Activated CD4-positive, alpha-beta T cell treated with anti-CD3 and anti-CD28 coated beads, Interleukin-2, amount 10 ng/mL, durations not matched to agents 7 days and 5 days (primary cell): ENCODE measurements around the gene EXOC4. TPM values are rescaled to one million over a fixed set of nuclear protein-coding genes. Genes with fewer than 3 reads are reported as not detected.

Experiments used
- CTCF ChIA-PET: fragments of 350-600 bp; sonication (Branson Sonifier 250); formaldehyde crosslinking; loops from one replicate; lab custom pipeline; 2021; ENCODE audit warnings: antibody characterized with exemption; lab: Charles Lee
- POLR2A ChIA-PET: fragments of 350-600 bp; sonication (Branson Sonifier 250); formaldehyde crosslinking; loops from one replicate; lab custom pipeline; 2021; ENCODE audit warnings: antibody characterized with exemption; lab: Charles Lee
- DNase-seq: peaks from one replicate; pipeline ENCODE4 v3.0.0-alpha.2; 2020
- H3K27ac Mint-ChIP-seq: one replicate; pipeline ENCODE4 v1.8.0; 2021; ENCODE audit warnings: mild to moderate bottlenecking, moderate library complexity, mixed read lengths
- H3K27me3 Mint-ChIP-seq: one replicate; pipeline ENCODE4 v1.8.0; 2021; ENCODE audit warnings: mixed read lengths
- H3K36me3 Mint-ChIP-seq: one replicate; pipeline ENCODE4 v1.8.0; 2021; ENCODE audit warnings: low read depth, mixed read lengths
- H3K4me1 Mint-ChIP-seq: one replicate; pipeline ENCODE4 v1.8.0; 2021; ENCODE audit warnings: mixed read lengths
- H3K4me3 Mint-ChIP-seq: one replicate; pipeline ENCODE4 v1.8.0; 2021; ENCODE audit warnings: mild to moderate bottlenecking, moderate library complexity, mixed read lengths
- H3K9me3 Mint-ChIP-seq: one replicate; pipeline ENCODE4 v1.8.0; 2021; ENCODE audit warnings: mixed read lengths
- total RNA-seq, 2 experiments: library from RNA; stranded (reverse); gene quantifications; one replicate each; pipeline ENCODE4 v1.2.3, GENCODE V29; 2021

The EXOC4 gene
- total RNA-seq, 2 experiments from 2014 or later: 76.7 to 84.6 TPM

DNA sequence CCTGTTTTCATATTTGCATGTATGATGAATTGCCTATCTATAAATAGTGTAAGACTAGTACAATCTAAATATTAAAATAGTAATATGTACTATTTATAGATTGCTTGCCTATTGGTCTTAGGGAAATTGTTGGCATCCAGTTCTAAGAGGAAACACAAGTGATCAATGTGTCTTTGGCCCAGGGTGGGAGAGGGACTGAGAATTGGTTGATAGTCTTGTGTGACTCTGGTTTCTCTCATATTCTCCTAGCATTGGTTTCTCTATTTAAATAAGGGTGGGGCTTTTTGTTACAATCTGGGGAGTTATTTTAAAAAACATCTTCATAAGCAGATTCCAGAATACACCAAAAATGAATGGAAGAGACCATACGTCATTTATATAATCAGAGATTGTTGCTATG lies 250.1 kb downstream of the EXOC4 start:
- Mint-ChIP-seq H3K4me3 (no peak overlapping the region), H3K9me3 (peaks cover 3% of the 10 kb centered on the region), H3K27ac (no peak overlapping the region), H3K4me1 (no peaks in the 10 kb centered on the region), H3K36me3 (no peaks in the 10 kb centered on the region), H3K27me3 (no peaks in the 10 kb centered on the region)
- ChIA-PET CTCF (no interaction called here), POLR2A (no interaction called here)
- DNase-seq: no peak

DNA sequence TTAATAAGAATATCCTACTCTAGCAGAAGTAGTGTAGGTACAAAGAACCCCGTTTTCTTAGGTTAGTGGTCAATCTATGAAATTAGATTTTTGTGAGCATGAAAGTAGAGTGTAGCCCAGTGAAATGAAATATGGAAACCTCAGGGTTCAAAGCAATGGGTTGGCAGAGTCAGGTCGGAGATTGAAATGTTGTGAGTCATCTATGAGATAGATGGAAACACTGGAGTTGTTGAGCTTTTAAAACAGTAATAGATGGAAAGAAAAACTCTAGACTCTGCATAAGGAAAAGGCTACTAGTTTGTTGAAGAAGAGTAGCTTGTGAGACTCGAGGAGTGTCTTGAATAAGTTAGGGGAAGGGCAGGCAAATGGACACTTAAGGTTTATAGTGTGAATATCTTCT lies 251.9 kb downstream of the EXOC4 start:
- CTCF ChIA-PET: no interaction called here
- H3K9me3 Mint-ChIP-seq: no peaks in the 10 kb centered on the region
- DNase-seq: no peak
- no peaks in the 10 kb centered on the region for H3K4me1 Mint-ChIP-seq
- H3K4me3 Mint-ChIP-seq: no peak overlapping the region
- H3K27ac Mint-ChIP-seq: no peak overlapping the region
- POLR2A ChIA-PET: no interaction called here
- no peaks in the 10 kb centered on the region for H3K27me3 Mint-ChIP-seq
- no peaks in the 10 kb centered on the region for H3K36me3 Mint-ChIP-seq

DNA sequence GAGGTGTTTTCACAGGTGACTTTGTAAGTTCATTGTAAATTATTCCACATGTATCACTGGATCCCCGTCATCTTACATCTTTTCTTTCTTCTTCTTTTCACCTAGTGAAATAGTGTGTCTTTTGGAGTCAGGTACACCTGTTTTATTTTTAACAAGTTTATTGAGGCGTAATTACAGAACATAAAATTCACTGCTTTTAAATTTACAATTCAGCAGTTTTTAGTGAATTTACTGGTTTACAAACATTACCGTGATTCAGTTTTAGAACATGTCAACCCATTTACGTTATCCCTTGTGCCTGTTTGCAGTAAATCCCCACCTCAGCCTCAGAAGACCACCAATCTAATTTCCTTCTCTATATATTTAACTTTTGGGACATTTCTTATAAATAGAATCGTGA lies 256.9 kb downstream of the EXOC4 start:
- ChIA-PET CTCF (interaction anchor here (0.6 kb wide), 1 partner anchor 927 kb away, joined by 3 read pairs; no protein-coding TSS in a partner anchor), POLR2A (no interaction called here)
- no peak for DNase-seq
- H3K27me3 Mint-ChIP-seq: no peaks in the 10 kb centered on the region
- no peaks in the 10 kb centered on the region for H3K4me1 Mint-ChIP-seq
- H3K36me3 Mint-ChIP-seq: no peaks in the 10 kb centered on the region
- no peak overlapping the region for H3K4me3 Mint-ChIP-seq
- peaks cover 3% of the 10 kb centered on the region for H3K9me3 Mint-ChIP-seq
- H3K27ac Mint-ChIP-seq: no peak overlapping the region

DNA sequence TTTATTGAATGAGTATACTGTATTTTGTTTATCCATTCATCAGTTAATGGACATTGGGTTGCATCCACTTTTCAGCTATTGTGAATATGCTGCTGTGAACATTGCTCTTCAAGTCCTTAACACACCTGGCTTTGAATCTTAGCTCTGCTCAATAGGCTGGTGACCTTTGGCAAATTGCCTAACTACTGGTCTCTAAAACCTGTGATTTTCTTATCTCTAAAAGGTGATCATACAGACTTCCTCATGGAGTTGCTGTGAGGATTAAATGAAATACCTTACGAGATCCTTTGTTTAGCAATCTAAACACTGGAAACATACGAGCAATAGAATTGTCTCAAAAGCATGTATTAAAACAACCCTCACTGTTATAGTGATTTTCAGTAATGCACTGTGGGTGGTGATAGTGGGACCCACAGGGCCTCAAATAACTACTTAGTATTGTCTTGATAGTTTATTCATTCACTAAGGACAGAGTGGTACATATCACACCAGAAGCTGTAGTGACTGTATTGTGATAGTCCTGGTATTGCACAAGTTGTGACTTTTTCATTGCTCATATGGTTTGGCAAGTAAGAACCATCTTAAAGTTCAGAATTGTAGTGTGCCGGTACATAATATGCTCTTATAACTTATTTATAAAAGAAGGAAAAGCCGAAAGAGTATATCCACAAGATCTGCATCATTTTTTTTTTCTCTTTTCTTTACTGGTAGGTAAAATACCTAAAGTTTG lies 257.6 kb downstream of the EXOC4 start:
- POLR2A ChIA-PET: no interaction called here
- CTCF ChIA-PET: no interaction called here
- H3K4me3 Mint-ChIP-seq: no peak overlapping the region

DNA sequence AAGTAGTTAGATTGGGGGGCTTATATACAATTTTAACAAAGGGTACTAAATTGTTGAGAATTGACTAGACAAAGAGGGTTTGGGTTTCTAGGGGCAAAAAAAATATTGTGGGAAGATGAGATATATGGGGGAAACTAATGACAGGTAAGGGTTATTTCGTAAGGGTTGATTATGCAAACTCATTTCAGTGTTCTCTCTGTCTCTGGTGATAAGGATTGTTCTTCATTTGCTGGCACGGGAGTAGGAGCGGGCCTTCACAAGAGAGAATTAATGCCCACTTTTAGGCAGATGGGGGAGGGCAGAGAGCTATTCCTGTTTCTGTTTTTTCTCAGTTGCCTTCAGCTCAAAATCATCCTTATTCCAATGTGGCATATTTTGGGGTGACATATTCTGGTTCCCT lies 258.4 kb downstream of the EXOC4 start:
- Mint-ChIP-seq H3K4me1 (no peaks in the 10 kb centered on the region), H3K27me3 (no peaks in the 10 kb centered on the region), H3K9me3 (peaks cover 3% of the 10 kb centered on the region), H3K27ac (no peak overlapping the region), H3K4me3 (no peak overlapping the region), H3K36me3 (peaks cover under 1% of the 10 kb centered on the region)
- ChIA-PET POLR2A (no interaction called here), CTCF (no interaction called here)
- no peak for DNase-seq

More for the DNA sequence above, 257.6 kb downstream of the EXOC4 start:
- no peaks in the 10 kb centered on the region for H3K36me3 Mint-ChIP-seq
- H3K9me3 Mint-ChIP-seq: peaks cover 3% of the 10 kb centered on the region
- DNase-seq: no peak
- no peak overlapping the region for H3K27ac Mint-ChIP-seq
- no peaks in the 10 kb centered on the region for H3K4me1 Mint-ChIP-seq
- no peaks in the 10 kb centered on the region for H3K27me3 Mint-ChIP-seq

DNA sequence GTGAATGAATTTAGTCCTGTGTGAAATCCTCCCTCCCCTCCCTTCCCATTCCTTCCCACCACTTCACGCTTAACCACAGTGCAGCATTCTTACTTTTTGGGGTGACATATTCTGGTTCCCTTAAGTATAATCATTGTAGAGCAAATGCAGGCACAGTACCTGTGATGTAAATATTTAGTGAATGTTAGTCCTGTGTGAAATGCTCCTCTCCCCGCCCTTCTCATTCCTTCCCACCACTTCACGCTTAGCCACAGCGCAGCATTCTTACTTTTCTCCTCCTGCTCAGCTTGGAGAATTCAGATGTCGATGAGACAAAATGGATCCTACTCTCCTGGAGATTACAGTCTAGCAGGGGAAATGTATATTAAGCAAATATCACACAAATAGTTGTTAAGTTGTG lies 258.8 kb downstream of the EXOC4 start:
- POLR2A ChIA-PET: no interaction called here
- CTCF ChIA-PET: no interaction called here
- peaks cover 2% of the 10 kb centered on the region for H3K36me3 Mint-ChIP-seq
- no peaks in the 10 kb centered on the region for H3K27me3 Mint-ChIP-seq
- H3K4me3 Mint-ChIP-seq: no peak overlapping the region
- no peaks in the 10 kb centered on the region for H3K4me1 Mint-ChIP-seq
- H3K9me3 Mint-ChIP-seq: peaks cover 5% of the 10 kb centered on the region
- DNase-seq: no peak
- H3K27ac Mint-ChIP-seq: no peak overlapping the region

DNA sequence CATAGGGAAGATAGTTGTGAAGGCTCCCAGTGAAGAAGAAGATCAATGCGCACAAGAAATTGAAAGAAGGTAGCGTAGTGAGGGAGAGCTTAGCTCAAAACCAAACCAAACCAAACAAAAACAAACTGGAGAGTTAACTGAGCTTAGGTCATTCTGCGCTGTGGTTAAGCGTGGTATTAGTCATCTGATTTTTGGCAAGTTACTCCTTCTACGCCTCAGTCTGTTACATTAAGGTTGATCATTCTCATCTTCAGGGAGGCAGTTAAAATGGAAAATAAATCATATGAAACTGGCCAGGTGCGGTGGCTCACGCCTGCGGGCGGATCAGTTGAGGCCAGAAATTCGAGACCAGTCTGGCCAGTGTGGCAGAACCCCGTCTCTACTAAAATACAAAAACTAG lies 259.7 kb downstream of the EXOC4 start:
- ChIA-PET CTCF (no interaction called here), POLR2A (no interaction called here)
- no peak overlapping the region for H3K27ac Mint-ChIP-seq
- no peaks in the 10 kb centered on the region for H3K27me3 Mint-ChIP-seq
- peaks cover 5% of the 10 kb centered on the region for H3K9me3 Mint-ChIP-seq
- H3K36me3 Mint-ChIP-seq: peaks cover 4% of the 10 kb centered on the region
- H3K4me3 Mint-ChIP-seq: no peak overlapping the region
- no peak for DNase-seq
- no peaks in the 10 kb centered on the region for H3K4me1 Mint-ChIP-seq

DNA sequence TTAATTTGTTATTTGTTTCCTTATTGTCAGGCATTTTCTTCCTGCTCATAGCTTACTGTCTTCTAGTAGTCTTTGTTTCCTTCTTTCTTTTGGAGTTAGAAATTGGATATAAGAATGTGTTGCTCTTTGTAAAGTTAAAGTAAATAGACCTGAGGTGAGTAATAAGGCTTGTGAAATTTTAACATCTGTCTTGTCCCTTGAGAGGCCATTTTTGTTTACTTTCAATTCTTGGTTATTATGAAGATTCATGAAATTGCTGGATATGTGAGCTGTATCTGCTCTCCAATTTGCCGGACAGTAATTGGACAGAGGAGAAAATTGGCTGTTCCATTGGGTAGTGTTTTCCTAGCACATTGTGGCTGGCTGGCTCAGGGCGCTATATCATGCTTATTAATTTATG lies 260.7 kb downstream of the EXOC4 start:
- H3K36me3 Mint-ChIP-seq: peaks cover 4% of the 10 kb centered on the region
- no peak overlapping the region for H3K27ac Mint-ChIP-seq
- no peaks in the 10 kb centered on the region for H3K4me1 Mint-ChIP-seq
- no peak overlapping the region for H3K4me3 Mint-ChIP-seq
- H3K27me3 Mint-ChIP-seq: no peaks in the 10 kb centered on the region
- ChIA-PET POLR2A (no interaction called here), CTCF (no interaction called here)
- peaks cover 8% of the 10 kb centered on the region for H3K9me3 Mint-ChIP-seq
- DNase-seq: no peak

DNA sequence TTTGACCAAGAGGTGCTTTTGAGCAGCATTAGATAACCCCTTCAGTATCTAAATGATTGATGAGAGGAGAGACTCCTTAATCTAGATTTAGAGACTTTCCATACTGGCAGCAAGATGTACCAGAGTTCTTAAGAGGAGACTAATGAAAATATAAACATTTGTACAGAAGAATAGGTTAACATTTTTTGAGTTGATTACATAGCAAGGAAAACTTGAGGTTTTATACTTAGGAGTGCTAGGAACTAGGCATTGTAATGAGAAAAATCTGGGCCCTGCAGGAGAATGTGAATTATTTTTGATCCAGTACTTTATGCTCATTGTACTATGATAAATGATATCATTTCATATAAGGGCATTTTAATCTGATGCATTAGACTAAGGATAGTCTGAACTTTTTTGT lies 261.7 kb downstream of the EXOC4 start:
- no peaks in the 10 kb centered on the region for H3K27me3 Mint-ChIP-seq
- no peak overlapping the region for H3K27ac Mint-ChIP-seq
- peaks cover 4% of the 10 kb centered on the region for H3K36me3 Mint-ChIP-seq
- ChIA-PET POLR2A (no interaction called here), CTCF (no interaction called here)
- H3K9me3 Mint-ChIP-seq: peaks cover 8% of the 10 kb centered on the region
- H3K4me1 Mint-ChIP-seq: no peaks in the 10 kb centered on the region
- no peak overlapping the region for H3K4me3 Mint-ChIP-seq
- no peak for DNase-seq

DNA sequence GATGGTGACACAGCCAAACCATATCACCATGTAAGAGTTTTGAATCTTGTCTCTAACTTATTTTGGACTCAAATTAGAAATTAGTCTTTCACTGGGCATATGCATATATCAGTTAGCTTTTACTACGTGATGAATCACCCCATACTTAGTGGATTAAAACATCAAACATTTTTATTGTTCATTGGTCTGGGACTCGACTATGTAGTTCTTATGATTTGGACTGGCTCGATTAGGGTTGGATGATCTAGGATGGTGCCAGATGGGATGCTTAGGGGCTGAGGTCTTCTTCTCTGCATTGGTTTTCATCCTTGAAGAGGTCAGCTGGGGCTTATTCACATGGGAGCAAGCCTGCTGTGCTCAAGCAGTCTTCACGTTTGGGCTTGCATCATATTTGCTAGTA lies 264.9 kb downstream of the EXOC4 start:
- no peaks in the 10 kb centered on the region for H3K4me1 Mint-ChIP-seq
- H3K27ac Mint-ChIP-seq: no peak overlapping the region
- H3K27me3 Mint-ChIP-seq: no peaks in the 10 kb centered on the region
- no peak for DNase-seq
- ChIA-PET CTCF (no interaction called here), POLR2A (no interaction called here)
- H3K9me3 Mint-ChIP-seq: peaks cover 5% of the 10 kb centered on the region
- no peak overlapping the region for H3K4me3 Mint-ChIP-seq
- peaks cover 4% of the 10 kb centered on the region for H3K36me3 Mint-ChIP-seq

DNA sequence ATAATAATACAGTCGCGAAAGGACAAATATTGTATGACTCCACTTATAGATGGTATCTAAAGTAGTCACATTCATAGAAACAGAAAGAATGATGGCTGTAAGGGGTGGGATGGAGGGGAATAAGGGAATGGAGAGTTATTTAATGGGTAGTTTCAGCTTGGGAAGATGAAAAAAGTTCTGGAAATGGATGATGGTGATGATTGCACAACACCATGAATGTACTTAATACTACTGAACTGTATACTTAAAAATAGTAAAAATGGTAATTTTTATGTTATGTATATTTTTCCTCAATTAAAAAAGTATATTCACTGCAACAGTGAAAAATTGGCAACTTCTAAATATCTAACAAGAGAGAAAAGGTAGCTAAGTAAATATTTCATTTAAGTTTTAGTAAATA lies 265.8 kb downstream of the EXOC4 start:
- peaks cover 4% of the 10 kb centered on the region for H3K36me3 Mint-ChIP-seq
- ChIA-PET POLR2A (no interaction called here), CTCF (interaction anchor here (0.6 to 0.7 kb wide), 2 partner anchors 7 to 158 kb away, joined by 3 read pairs; no protein-coding TSS in a partner anchor)
- no peak overlapping the region for H3K4me3 Mint-ChIP-seq
- peaks cover 5% of the 10 kb centered on the region for H3K9me3 Mint-ChIP-seq
- no peaks in the 10 kb centered on the region for H3K4me1 Mint-ChIP-seq
- H3K27ac Mint-ChIP-seq: no peak overlapping the region
- H3K27me3 Mint-ChIP-seq: no peaks in the 10 kb centered on the region
- no peak for DNase-seq

DNA sequence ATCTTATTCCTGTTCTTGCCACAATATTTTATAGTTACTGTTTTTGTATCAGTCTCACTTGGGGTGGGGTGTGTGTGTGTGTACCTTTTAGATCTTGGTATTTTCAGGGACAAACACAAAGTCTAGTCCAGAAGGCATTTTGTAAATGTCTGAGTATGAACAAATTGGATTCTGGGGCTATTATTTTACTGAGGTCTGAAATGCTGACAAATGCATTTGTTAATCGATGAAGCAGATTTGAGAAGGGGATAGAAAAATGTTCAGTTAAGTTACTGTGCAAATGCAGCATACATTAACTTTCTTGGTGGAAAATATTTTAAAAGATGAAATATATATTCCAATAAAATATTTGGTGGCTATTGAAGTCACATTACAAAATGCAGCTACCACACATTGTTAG lies 267.4 kb downstream of the EXOC4 start:
- no peaks in the 10 kb centered on the region for H3K27me3 Mint-ChIP-seq
- no peak overlapping the region for H3K27ac Mint-ChIP-seq
- DNase-seq: no peak
- H3K4me3 Mint-ChIP-seq: no peak overlapping the region
- peaks cover 5% of the 10 kb centered on the region for H3K9me3 Mint-ChIP-seq
- ChIA-PET POLR2A (no interaction called here), CTCF (no interaction called here)
- peaks cover 4% of the 10 kb centered on the region for H3K36me3 Mint-ChIP-seq
- H3K4me1 Mint-ChIP-seq: no peaks in the 10 kb centered on the region

DNA sequence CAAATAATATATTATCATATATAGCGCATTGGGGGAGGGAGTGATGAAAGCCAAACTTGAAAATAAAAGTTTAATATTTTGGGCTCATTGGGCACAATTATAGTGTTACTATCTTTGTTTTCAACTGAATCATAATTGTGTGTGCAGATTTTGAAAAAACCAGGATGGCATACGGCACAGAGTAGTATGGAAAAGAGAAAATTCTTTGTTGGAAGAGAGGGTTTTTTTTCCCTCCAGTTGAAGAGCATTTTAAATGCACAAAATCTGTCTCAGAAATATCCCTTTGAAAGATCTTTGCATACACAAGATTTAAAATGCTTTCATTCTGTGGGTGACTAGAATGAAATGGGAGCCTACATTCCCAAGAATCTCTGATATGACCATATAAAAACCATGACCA lies 269.6 kb downstream of the EXOC4 start:
- H3K4me3 Mint-ChIP-seq: no peak overlapping the region
- no peaks in the 10 kb centered on the region for H3K27me3 Mint-ChIP-seq
- ChIA-PET CTCF (interaction anchor here (0.6 kb wide), 1 partner anchor 1767 kb away, joined by 3 read pairs; no protein-coding TSS in a partner anchor), POLR2A (no interaction called here)
- H3K4me1 Mint-ChIP-seq: no peaks in the 10 kb centered on the region
- peaks cover 3% of the 10 kb centered on the region for H3K9me3 Mint-ChIP-seq
- H3K36me3 Mint-ChIP-seq: no peaks in the 10 kb centered on the region
- H3K27ac Mint-ChIP-seq: no peak overlapping the region
- DNase-seq: no peak

DNA sequence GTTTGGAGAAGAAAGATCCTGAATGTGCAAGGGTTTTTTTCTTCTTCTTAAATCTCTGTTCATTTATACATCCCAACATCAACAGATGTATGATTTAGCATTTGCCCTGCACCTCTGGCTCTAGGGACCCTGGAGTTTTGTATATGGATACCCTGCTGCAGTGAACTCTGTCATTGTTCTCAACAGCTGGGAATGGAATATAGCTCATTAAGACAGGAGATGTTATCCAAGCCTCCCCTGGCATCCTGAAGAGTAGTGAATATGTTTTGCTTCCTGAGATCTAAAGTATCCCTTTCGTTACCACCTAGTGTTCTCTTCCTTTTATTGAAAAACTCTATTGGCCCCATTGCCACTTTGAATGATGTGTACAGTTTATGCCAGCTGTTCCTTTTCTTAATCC lies 275.9 kb downstream of the EXOC4 start:
- DNase-seq: no peak
- no peaks in the 10 kb centered on the region for H3K36me3 Mint-ChIP-seq
- no peak overlapping the region for H3K4me3 Mint-ChIP-seq
- no peaks in the 10 kb centered on the region for H3K9me3 Mint-ChIP-seq
- H3K27me3 Mint-ChIP-seq: no peaks in the 10 kb centered on the region
- CTCF ChIA-PET: no interaction called here
- H3K27ac Mint-ChIP-seq: no peak overlapping the region
- no peaks in the 10 kb centered on the region for H3K4me1 Mint-ChIP-seq
- POLR2A ChIA-PET: no interaction called here
